K562 (cell line): Measurements from ENCODE around the gene MAP3K4. TPM values are rescaled to one million over a fixed set of nuclear protein-coding genes. Genes with fewer than 3 reads are reported as not detected.

ENCODE experiments used
- ATAC-seq: fragments of 200-7000 bp; cut with Tn5 transposase; 3 replicates; pipeline ENCODE4 v1.9.1; 2020; ENCODE audit warnings: moderate library complexity
- BruUV-seq: library from RNA; stranded (reverse); fragments of 400-500 nt; replicated peaks from 2 replicates; lab custom pipeline; 2021; lab: Mats Ljungman, UMichigan
- CTCF ChIA-PET: fragments of 300-600 bp; formaldehyde crosslinking; extraction: SDS; loops from one replicate; lab custom pipeline; 2021; ENCODE audit warnings: low intra/inter-chr PET ratio; lab: Yijun Ruan, JAX
- POLR2A ChIA-PET: fragments of 300-600, 350-650 bp; sonication (Branson Sonifier 250); formaldehyde crosslinking; extraction: SDS; loops from one replicate; lab custom pipeline; 2021; ENCODE audit warnings: antibody characterized with exemption, inconsistent platforms; lab: Yijun Ruan, JAX
- DNase-seq, 4 experiments: peaks; one replicate each; pipeline versions ENCODE4 v3.0.0 to v3.0.0-alpha.2; 2011 to 2018; ENCODE audit warnings: low spot score in 3 of 4, mixed read lengths in 3 of 4; ENCODE audit errors: extremely low read depth in 1 of 4
- FAIRE-seq: peaks from 2 replicates; lab custom pipeline; 2011; peaks lifted over from hg19 to GRCh38; lab: Jason Lieb, UNC
- H2AFZ ChIP-seq: 2 replicates; pipeline ENCODE4 v1.6.0; 2011; ENCODE audit warnings: low read depth, low read length, control low read depth, inconsistent platforms
- H3K27ac ChIP-seq: fragments of 200-600 bp; 3 replicates; pipeline ENCODE4 v1.8.0; 2011; ENCODE audit warnings: low read depth, mild to moderate bottlenecking, control low read depth, inconsistent platforms, low read length, moderate library complexity, mixed read lengths; ENCODE audit errors: extremely low read depth
- H3K27me3 ChIP-seq, 2 experiments: fragments of 300-600 bp in 1 of 2; 2 replicates in 1 of 2; 3 replicates in 1 of 2; pipeline versions ENCODE4 v1.6.0 to v1.8.0; 2011; ENCODE audit warnings: inconsistent platforms in 2 of 2, low read length in 2 of 2, mild to moderate bottlenecking in 1 of 2, mixed read lengths in 1 of 2, moderate library complexity in 1 of 2; ENCODE audit not compliant: control insufficient read depth in 2 of 2, insufficient read depth in 2 of 2
- H3K36me3 ChIP-seq: fragments of 300-600 bp; 3 replicates; pipeline ENCODE4 v1.8.0; 2011; ENCODE audit warnings: mild to moderate bottlenecking, low read length, inconsistent platforms; ENCODE audit not compliant: control insufficient read depth, insufficient read depth
- H3K4me1 ChIP-seq, 2 experiments: fragments of 200-600 bp in 1 of 2; replicated peaks in 1 of 2; 2 replicates in 1 of 2; 3 replicates in 1 of 2; pipeline versions ENCODE4 v1.5.1 to v1.8.0; 2011; ENCODE audit warnings: inconsistent platforms in 2 of 2, low read length in 2 of 2, mild to moderate bottlenecking in 1 of 2, mixed read lengths in 1 of 2, moderate library complexity in 1 of 2; ENCODE audit not compliant: control insufficient read depth in 2 of 2, insufficient read depth in 2 of 2
- H3K4me2 ChIP-seq: 2 replicates; pipeline ENCODE4 v1.6.1; 2011; ENCODE audit warnings: low read length, control low read depth, inconsistent platforms, mixed read lengths; ENCODE audit not compliant: insufficient read depth
- H3K4me3 ChIP-seq: fragments of 200-600 bp; sonication (generic), shearing (Covaris generic); 2 replicates; pipeline ENCODE4 v1.5.1; 2016; ENCODE audit warnings: control low read depth, inconsistent platforms
- H3K79me2 ChIP-seq: fragments of 200-600 bp; 3 replicates; pipeline ENCODE4 v1.8.0; 2011; ENCODE audit warnings: low read length, inconsistent platforms; ENCODE audit not compliant: control insufficient read depth, insufficient read depth
- H3K9ac ChIP-seq, 2 experiments: 2 replicates each; pipeline versions ENCODE4 v1.6.0 to v1.6.1; 2011; ENCODE audit warnings: low read depth in 2 of 2, low read length in 2 of 2, control low read depth in 1 of 2, inconsistent platforms in 1 of 2, mild to moderate bottlenecking in 1 of 2, mixed read lengths in 1 of 2; ENCODE audit not compliant: insufficient read depth in 1 of 2
- H3K9me1 ChIP-seq: one replicate; pipeline ENCODE4 v1.6.0; 2011; ENCODE audit warnings: inconsistent platforms, mild to moderate bottlenecking, low read length, moderate library complexity; ENCODE audit not compliant: control insufficient read depth, insufficient read depth
- H3K9me3 ChIP-seq: replicated peaks from 2 replicates; pipeline ENCODE4 v1.5.1; 2011; ENCODE audit warnings: low read depth, low read length, inconsistent platforms; ENCODE audit not compliant: control insufficient read depth, insufficient read depth
- H4K20me1 ChIP-seq: replicated peaks from 2 replicates; pipeline ENCODE4 v1.6.1; 2011; ENCODE audit warnings: low read length, inconsistent platforms, mixed read lengths; ENCODE audit not compliant: control insufficient read depth, insufficient read depth
- ARID2 ChIP-seq: fragments of 450-650 bp; IDR thresholded peaks from 2 replicates; pipeline ENCODE4 v1.6.1; 2017; ENCODE audit warnings: antibody characterized with exemption, mild to moderate bottlenecking
- SMAD2 ChIP-seq: fragments of 150-350 bp; IDR thresholded peaks from 2 replicates; pipeline ENCODE4 v1.6.1; 2014; ENCODE audit warnings: low read depth, mild to moderate bottlenecking, low read length
- STAG1 ChIP-seq: sonication (generic); formaldehyde crosslinking; IDR thresholded peaks from 2 replicates; pipeline ENCODE4 v1.5.0; 2020; ENCODE audit warnings: missing genetic modification reagents, borderline replicate concordance
- TCF3 ChIP-seq: sonication (generic); formaldehyde crosslinking; IDR thresholded peaks from 2 replicates; pipeline ENCODE4 v1.4.0; 2020; ENCODE audit warnings: mild to moderate bottlenecking, missing genetic modification reagents
- WGBS: fragments of 100-300 bp; shearing (Covaris generic); methylation state at CpG from one replicate; pipeline ENCODE4 v1.1.6; 2016; ENCODE audit warnings: low coverage, mixed read lengths; ENCODE audit not compliant: insufficient coverage; ENCODE audit errors: missing lambda C conversion rate; 5-methylcytosine and 5-hydroxymethylcytosine counted together
- in situ Hi-C: fragments of 300-500 bp; cut with MboI; formaldehyde crosslinking; loops from 4 replicates; pipeline ENCODE4 v1.15.0; 2018; ENCODE audit warnings: inconsistent platforms, mixed read lengths
- intact Hi-C: fragments of 100-400 bp; cut with micrococcal nuclease; formaldehyde crosslinking; loops from 2 replicates; pipeline ENCODE4 v1.14.2; 2022
- polyA plus RNA-seq, 8 experiments: library from polyadenylated mRNA; depleted of rRNA in 4 of 8; stranded (reverse) in 5 of 8; unstranded in 3 of 8; fragments of >200 nt; fragmentation: Nextera tagmentation in 2 of 8; fragmentation: Illumina TruSeq in 1 of 8; extraction: Ambion mirVana in 2 of 8; extraction: Trizol in 1 of 8; gene quantifications; 2 replicates each; pipeline versions ENCODE4 v1.2.1 to v1.2.3, GENCODE V29; 2011 to 2014; ENCODE audit warnings: inconsistent platforms in 1 of 8, missing spikeins in 1 of 8
- total RNA-seq, 7 experiments: library from RNA; depleted of rRNA in 6 of 7; stranded (reverse); fragments of >200 nt in 6 of 7; fragmentation: Illumina TruSeq in 2 of 7; extraction: Trizol in 2 of 7; gene quantifications; 2 replicates each; pipeline versions ENCODE4 v1.2.1 to v1.2.3, GENCODE V29; 2011 to 2021; ENCODE audit warnings: low replicate concordance in 1 of 7
- TF ChIP-seq, protein P1 (sequence below), 2 experiments: fragments of 450-650 bp; formaldehyde crosslinking in 1 of 2; IDR thresholded peaks; 2 replicates each; pipeline versions ENCODE4 v1.4.0 to v1.6.1; 2014 to 2020; ENCODE audit warnings: mild to moderate bottlenecking in 2 of 2, borderline replicate concordance in 1 of 2, low read depth in 1 of 2
- TF ChIP-seq, protein P2 (sequence below): sonication (generic); formaldehyde crosslinking; IDR thresholded peaks from 2 replicates; pipeline ENCODE4 v1.9.0; 2022; ENCODE audit warnings: mild to moderate bottlenecking, missing genetic modification reagents
- TF ChIP-seq, protein P3 (sequence below): fragments of 450-650 bp; formaldehyde crosslinking; IDR thresholded peaks from 2 replicates; pipeline ENCODE4 v1.4.0; 2020; ENCODE audit warnings: mild to moderate bottlenecking, moderate library complexity

MAP3K4 gene
- total and polyA plus RNA-seq, 9 of the 15 experiments (the other 6 are each of a cell fraction or from before 2014, with no cell fraction given) = 21.0 to 77.2 (median 48.9) TPM

- ATAC-seq (peak; percentile 57), FAIRE-seq (no peak), DNase-seq (peak in 1 of 4 experiments; percentile 50)
- ChIA-PET CTCF (interaction anchor here (0.6 to 0.9 kb wide), 2 partner anchors 218 to 220 kb away, joined by 3 to 6 read pairs; no protein-coding TSS in a partner anchor), POLR2A (interaction anchor here (1.4 kb wide), 1 partner anchor 9 kb away, joined by 4 read pairs; no protein-coding TSS in a partner anchor)
- no peaks in the 10 kb centered on the region for H3K79me2 ChIP-seq
- H2AFZ ChIP-seq = no peak overlapping the region
- H3K9ac ChIP-seq = 0 out of 4 replicates have a peak overlapping the region, but pooled peaks of 1 of the 2 experiments have one; percentile 0
- in situ Hi-C loops (no loop called here), intact Hi-C loops (loop anchor here (5.0 kb wide), 3 partner anchors 114 to 421 kb away; no protein-coding TSS in a partner anchor)
- H3K9me1 ChIP-seq = no peaks in the 10 kb centered on the region
- H3K4me1 ChIP-seq = peaks cover 12 to 40% of the 10 kb centered on the region in 2 experiments; a peak in 4 of 5 replicates
- no peak overlapping the region for H3K27ac ChIP-seq
- 75% methylated on average over 18 of the region's 18 CpGs for WGBS
- no peak overlapping the region for H3K4me2 ChIP-seq
- no peak overlapping the region for H3K4me3 ChIP-seq
- no peaks in the 10 kb centered on the region; the same call in 2 of the 3 replicates for H3K36me3 ChIP-seq
- H3K9me3 ChIP-seq = peaks cover 3% of the 10 kb centered on the region; the same call in 1 of the 2 replicates
- no TSS peak for BruUV-seq
- no peaks in the 10 kb centered on the region for H4K20me1 ChIP-seq
- H3K27me3 ChIP-seq = peaks cover 0 to 5% of the 10 kb centered on the region in 2 experiments; a peak in 1 of 5 replicates
- TF ChIP-seq STAG1 (CRISPR knock-in tag) (peak; percentile 62; the same call in 1 of the 2 replicates), ARID2 (peak; percentile 37; the same call in 1 of the 2 replicates), TCF3 (CRISPR knock-in tag) (no peak), SMAD2 (no peak)
- TF ChIP-seq, protein P1, sequence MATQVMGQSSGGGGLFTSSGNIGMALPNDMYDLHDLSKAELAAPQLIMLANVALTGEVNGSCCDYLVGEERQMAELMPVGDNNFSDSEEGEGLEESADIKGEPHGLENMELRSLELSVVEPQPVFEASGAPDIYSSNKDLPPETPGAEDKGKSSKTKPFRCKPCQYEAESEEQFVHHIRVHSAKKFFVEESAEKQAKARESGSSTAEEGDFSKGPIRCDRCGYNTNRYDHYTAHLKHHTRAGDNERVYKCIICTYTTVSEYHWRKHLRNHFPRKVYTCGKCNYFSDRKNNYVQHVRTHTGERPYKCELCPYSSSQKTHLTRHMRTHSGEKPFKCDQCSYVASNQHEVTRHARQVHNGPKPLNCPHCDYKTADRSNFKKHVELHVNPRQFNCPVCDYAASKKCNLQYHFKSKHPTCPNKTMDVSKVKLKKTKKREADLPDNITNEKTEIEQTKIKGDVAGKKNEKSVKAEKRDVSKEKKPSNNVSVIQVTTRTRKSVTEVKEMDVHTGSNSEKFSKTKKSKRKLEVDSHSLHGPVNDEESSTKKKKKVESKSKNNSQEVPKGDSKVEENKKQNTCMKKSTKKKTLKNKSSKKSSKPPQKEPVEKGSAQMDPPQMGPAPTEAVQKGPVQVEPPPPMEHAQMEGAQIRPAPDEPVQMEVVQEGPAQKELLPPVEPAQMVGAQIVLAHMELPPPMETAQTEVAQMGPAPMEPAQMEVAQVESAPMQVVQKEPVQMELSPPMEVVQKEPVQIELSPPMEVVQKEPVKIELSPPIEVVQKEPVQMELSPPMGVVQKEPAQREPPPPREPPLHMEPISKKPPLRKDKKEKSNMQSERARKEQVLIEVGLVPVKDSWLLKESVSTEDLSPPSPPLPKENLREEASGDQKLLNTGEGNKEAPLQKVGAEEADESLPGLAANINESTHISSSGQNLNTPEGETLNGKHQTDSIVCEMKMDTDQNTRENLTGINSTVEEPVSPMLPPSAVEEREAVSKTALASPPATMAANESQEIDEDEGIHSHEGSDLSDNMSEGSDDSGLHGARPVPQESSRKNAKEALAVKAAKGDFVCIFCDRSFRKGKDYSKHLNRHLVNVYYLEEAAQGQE (IDR thresholded peaks at IDR 0.05; ENCODE audit: borderline replicate concordance) = peak; percentile 84
- TF ChIP-seq, protein P1 (CRISPR knock-in tag; IDR thresholded peaks at IDR 0.05; ENCODE audit: low read depth) = no peak
- TF ChIP-seq, protein P2, sequence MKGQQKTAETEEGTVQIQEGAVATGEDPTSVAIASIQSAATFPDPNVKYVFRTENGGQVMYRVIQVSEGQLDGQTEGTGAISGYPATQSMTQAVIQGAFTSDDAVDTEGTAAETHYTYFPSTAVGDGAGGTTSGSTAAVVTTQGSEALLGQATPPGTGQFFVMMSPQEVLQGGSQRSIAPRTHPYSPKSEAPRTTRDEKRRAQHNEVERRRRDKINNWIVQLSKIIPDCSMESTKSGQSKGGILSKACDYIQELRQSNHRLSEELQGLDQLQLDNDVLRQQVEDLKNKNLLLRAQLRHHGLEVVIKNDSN (CRISPR knock-in tag) = peak; percentile 23; the same call in 1 of the 2 replicates
- TF ChIP-seq, protein P3, sequence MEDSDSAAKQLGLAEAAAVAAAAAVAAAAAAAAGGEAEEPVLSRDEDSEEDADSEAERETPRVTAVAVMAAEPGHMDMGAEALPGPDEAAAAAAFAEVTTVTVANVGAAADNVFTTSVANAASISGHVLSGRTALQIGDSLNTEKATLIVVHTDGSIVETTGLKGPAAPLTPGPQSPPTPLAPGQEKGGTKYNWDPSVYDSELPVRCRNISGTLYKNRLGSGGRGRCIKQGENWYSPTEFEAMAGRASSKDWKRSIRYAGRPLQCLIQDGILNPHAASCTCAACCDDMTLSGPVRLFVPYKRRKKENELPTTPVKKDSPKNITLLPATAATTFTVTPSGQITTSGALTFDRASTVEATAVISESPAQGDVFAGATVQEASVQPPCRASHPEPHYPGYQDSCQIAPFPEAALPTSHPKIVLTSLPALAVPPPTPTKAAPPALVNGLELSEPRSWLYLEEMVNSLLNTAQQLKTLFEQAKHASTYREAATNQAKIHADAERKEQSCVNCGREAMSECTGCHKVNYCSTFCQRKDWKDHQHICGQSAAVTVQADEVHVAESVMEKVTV (CRISPR knock-in tag) = peak; percentile 44; the same call in 1 of the 2 replicates
Observed at GRCh38 chr6:161152907-161153662, 161.5 kb downstream of the MAP3K4 start.
